Measurements from ENCODE around the gene EXOC6.

DNA sequence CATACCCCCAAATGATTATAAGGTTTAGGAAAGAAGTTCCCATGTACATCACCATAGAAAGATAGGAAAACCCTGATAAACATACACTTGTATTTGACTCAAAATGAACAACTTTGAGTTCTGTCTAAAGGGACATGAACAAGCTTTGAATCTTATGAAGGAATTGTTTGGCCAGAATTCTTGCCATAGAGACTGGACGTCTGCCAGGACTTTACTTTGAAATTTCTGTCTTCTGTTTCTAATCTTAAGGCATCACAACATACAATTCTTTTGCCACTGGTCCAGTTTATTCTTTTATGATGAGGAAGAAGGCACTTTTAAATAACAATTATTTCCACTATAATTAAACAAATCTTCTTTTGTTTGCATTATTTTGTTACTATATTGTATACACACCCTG, 186.1 kb downstream of the EXOC6 start:
- no peak for TF ChIP-seq POLR2A (IDR thresholded peaks at IDR 0.05; ENCODE audit: low read depth, low read length)
- TF ChIP-seq SP1 (IDR thresholded peaks at IDR 0.05; ENCODE audit: low read depth, low read length) = no peak
- no peak for TF ChIP-seq CTCF (IDR thresholded peaks at IDR 0.05 in 2 of 3, conservative IDR thresholded peaks at IDR 0.05 in 1 of 3; ENCODE audit: control insufficient read depth in 2 of 3, extremely low read depth in 1 of 3, insufficient read depth in 1 of 3, low read depth in 3 of 3, low read length in 3 of 3)
- TF ChIP-seq POU2F2 (IDR thresholded peaks at IDR 0.05; ENCODE audit: borderline replicate concordance, low read depth, low read length) = no peak
- TF ChIP-seq TAF1 (IDR thresholded peaks at IDR 0.05; ENCODE audit: borderline replicate concordance, low read depth, low read length) = no peak
